Panc1 (cell line): ENCODE data around the gene TRIM45. TPM values are rescaled to one million over a fixed set of nuclear protein-coding genes. Genes with fewer than 3 reads are reported as not detected.
"Not testable (repeated sequence)": the region's sequence is repeated elsewhere in the genome, so short reads cannot be mapped to it uniquely, and the experiment has no call there.

Experiments used
- ATAC-seq: fragments of 200-7000 bp; cut with Tn5 transposase; 2 replicates; pipeline ENCODE4 v1.9.1; 2020; ENCODE audit warnings: mild to moderate bottlenecking, moderate library complexity
- BruUV-seq: library from RNA; stranded (reverse); fragments of 400-500 nt; replicated peaks from 2 replicates; lab custom pipeline; 2021; lab: Mats Ljungman, UMichigan
- CTCF ChIA-PET: fragments of 300-600 bp; sonication (Branson Sonifier 250); formaldehyde crosslinking; loops from one replicate; lab custom pipeline; 2022; ENCODE audit warnings: antibody characterized with exemption; lab: Charles Lee
- POLR2A ChIA-PET: fragments of 300-600 bp; sonication (Branson Sonifier 250); formaldehyde crosslinking; loops from one replicate; lab custom pipeline; 2022; ENCODE audit warnings: antibody characterized with exemption; lab: Charles Lee
- DNase-seq: peaks from one replicate; pipeline ENCODE4 v3.0.0-alpha.2; 2010; ENCODE audit warnings: low read depth, low spot score
- H3K27ac ChIP-seq: 2 replicates; pipeline ENCODE4 v1.5.1; 2011; ENCODE audit warnings: mild to moderate bottlenecking, low read length, inconsistent platforms
- H3K27me3 ChIP-seq: fragments of 200-500 bp; sonication (Bioruptor generic); 2 replicates; pipeline ENCODE4 v1.6.0; 2014; ENCODE audit warnings: low read length, inconsistent platforms; ENCODE audit not compliant: control insufficient read depth, insufficient read depth
- H3K36me3 ChIP-seq: fragments of 200-500 bp; sonication (Bioruptor generic); 2 replicates; pipeline ENCODE4 v1.5.1; 2014; ENCODE audit warnings: inconsistent platforms, mild to moderate bottlenecking, low read length, moderate library complexity; ENCODE audit not compliant: control insufficient read depth, insufficient read depth
- H3K4me1 ChIP-seq: 2 replicates; pipeline ENCODE4 v1.5.1; 2011; ENCODE audit warnings: inconsistent platforms, mild to moderate bottlenecking, low read length, moderate library complexity; ENCODE audit not compliant: control insufficient read depth, insufficient read depth
- H3K4me3 ChIP-seq, 2 experiments: 2 replicates each; pipeline ENCODE4 v1.5.1; 2011 to 2012; ENCODE audit warnings: low read depth in 2 of 2, low read length in 2 of 2, mild to moderate bottlenecking in 2 of 2, inconsistent platforms in 1 of 2, moderate library complexity in 1 of 2
- H3K9me3 ChIP-seq: fragments of 200-500 bp; sonication (Bioruptor generic); 2 replicates; pipeline ENCODE4 v1.5.1; 2014; ENCODE audit warnings: low read depth, mild to moderate bottlenecking, inconsistent platforms, low read length, moderate library complexity; ENCODE audit not compliant: control insufficient read depth, insufficient read depth
- CTCF ChIP-seq: fragments of 450-650 bp; IDR thresholded peaks from 2 replicates; pipeline ENCODE4 v1.5.1; 2017; ENCODE audit warnings: mild to moderate bottlenecking
- POLR2AphosphoS5 ChIP-seq: IDR thresholded peaks from 2 replicates; pipeline ENCODE4 v1.6.1; 2012; ENCODE audit warnings: mild to moderate bottlenecking, low read depth, low read length, moderate library complexity
- REST ChIP-seq, 2 experiments: IDR thresholded peaks; 2 replicates each; pipeline ENCODE4 v1.6.1; 2011 to 2012; ENCODE audit warnings: low read depth in 2 of 2, control low read depth in 1 of 2, low read length in 1 of 2, mild to moderate bottlenecking in 1 of 2, moderate library complexity in 1 of 2; ENCODE audit not compliant: insufficient read depth in 1 of 2
- SIN3A ChIP-seq: IDR thresholded peaks from 2 replicates; pipeline ENCODE4 v1.6.1; 2012; ENCODE audit warnings: low read depth, mild to moderate bottlenecking, low read length, moderate library complexity, borderline replicate concordance; ENCODE audit not compliant: insufficient read depth
- TCF7L2 ChIP-seq: IDR thresholded peaks from 2 replicates; pipeline ENCODE4 v1.6.1; 2011; ENCODE audit warnings: mild to moderate bottlenecking, low read depth, low read length, inconsistent platforms
- in situ Hi-C: cut with HindIII; loops from 2 replicates; pipeline ENCODE4 v1.10.0; 2016; ENCODE audit warnings: low sequenced_read_pairs, low pct_unique_long_range_greater_than_20kb
- intact Hi-C: fragments of 100-400 bp; cut with micrococcal nuclease; formaldehyde crosslinking; loops from one replicate; pipeline ENCODE4 v1.10.0; 2022; ENCODE audit not compliant: unreplicated experiment
- total RNA-seq: library from RNA; stranded (reverse); gene quantifications from one replicate; pipeline ENCODE4 v1.2.1, GENCODE V29; 2021; ENCODE audit not compliant: unreplicated experiment

The TRIM45 gene
- total RNA-seq, 1 experiment from 2014 or later, result 4.7 TPM

GRCh38 chr1:117105722-117106121 is 15.8 kb downstream of the TRIM45 start:
- POLR2A ChIA-PET, result no interaction called here
- DNase-seq (no peak), ATAC-seq (no peak)
- no TSS peak for BruUV-seq
- H3K9me3 ChIP-seq, result no peaks in the 10 kb centered on the region
- intact Hi-C loops (no loop called here), in situ Hi-C loops (no loop called here)
- no peak overlapping the region for H3K4me3 ChIP-seq
- no peaks in the 10 kb centered on the region for H3K27me3 ChIP-seq
- H3K36me3 ChIP-seq, result no peaks in the 10 kb centered on the region; the same call in 1 of the 2 replicates
- no peaks in the 10 kb centered on the region for H3K4me1 ChIP-seq
- CTCF ChIA-PET, result no interaction called here
- no peak overlapping the region for H3K27ac ChIP-seq
- no peak for TF ChIP-seq REST (IDR thresholded peaks at IDR 0.05; ENCODE audit: insufficient read depth in 1 of 2, low read depth in 2 of 2, low read length in 1 of 2)
- TF ChIP-seq SIN3A, result no peak
- TF ChIP-seq TCF7L2, result no peak
- no peak for TF ChIP-seq POLR2AphosphoS5
- no peak for TF ChIP-seq CTCF

GRCh38 chr1:117104986-117105385 is 16.6 kb downstream of the TRIM45 start:
- CTCF ChIA-PET, result no interaction called here
- BruUV-seq, result no TSS peak
- DNase-seq (no peak), ATAC-seq (no peak)
- no peak overlapping the region for H3K27ac ChIP-seq
- no peak for TF ChIP-seq CTCF
- no peak for TF ChIP-seq SIN3A
- no peak for TF ChIP-seq POLR2AphosphoS5
- no peak for TF ChIP-seq TCF7L2
- no peak for TF ChIP-seq REST (IDR thresholded peaks at IDR 0.05; ENCODE audit: insufficient read depth in 1 of 2, low read depth in 2 of 2, low read length in 1 of 2)
- in situ Hi-C loops, result no loop called here
- intact Hi-C loops, result no loop called here
- no peak overlapping the region for H3K4me3 ChIP-seq
- H3K27me3 ChIP-seq, result no peaks in the 10 kb centered on the region
- H3K36me3 ChIP-seq, result no peaks in the 10 kb centered on the region; the same call in 1 of the 2 replicates
- H3K4me1 ChIP-seq, result no peaks in the 10 kb centered on the region
- POLR2A ChIA-PET, result no interaction called here
- no peaks in the 10 kb centered on the region for H3K9me3 ChIP-seq

GRCh38 chr1:117101858-117102257 is 19.7 kb downstream of the TRIM45 start:
- BruUV-seq, H3K9me3 ChIP-seq, H3K4me1 ChIP-seq, DNase-seq, POLR2A ChIA-PET, H3K36me3 ChIP-seq, H3K27me3 ChIP-seq, ATAC-seq, H3K27ac ChIP-seq, in situ Hi-C loops, H3K4me3 ChIP-seq, CTCF ChIA-PET, intact Hi-C loops: not testable (repeated sequence)
